ENCODE results near the gene EXT2. TPM values are rescaled to one million over a fixed set of nuclear protein-coding genes. Genes with fewer than 3 reads are reported as not detected.

The EXT2 gene
- total and polyA plus RNA-seq, 2 experiments from 2014 or later, result 71.5 to 107 TPM

DNA sequence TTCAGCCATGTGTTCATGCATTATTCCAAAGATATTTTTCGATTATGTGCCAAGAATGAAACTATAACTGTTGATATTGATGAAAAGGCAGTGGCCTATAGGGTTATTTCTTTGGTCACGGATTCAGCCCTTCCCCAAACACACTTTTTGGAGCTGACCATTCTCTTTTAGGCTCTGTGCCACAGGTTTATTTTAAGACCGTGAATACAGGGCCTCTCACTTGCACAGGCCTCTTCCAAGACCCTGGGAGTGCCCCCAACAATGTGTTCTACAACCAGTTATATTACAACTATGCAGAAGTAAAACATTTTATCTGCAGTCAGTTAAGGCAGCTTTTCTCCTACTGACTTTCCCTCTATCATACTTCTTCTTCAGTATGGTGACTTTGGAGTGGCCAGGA lies 109.9 kb downstream of the EXT2 start:
- H3K4me2 ChIP-seq, result no peak overlapping the region
- H3K9me3 ChIP-seq (ENCODE audit: low read depth), result no peaks in the 10 kb centered on the region
- WGBS (ENCODE audit: low lambda C conversion rate, missing lambda C conversion rate), result 91% methylated on average over 3 of the region's 3 CpGs
- no peaks in the 10 kb centered on the region for H3K9me2 ChIP-seq (replicated peaks; ENCODE audit: insufficient read depth)
- H2AFZ ChIP-seq, result no peak overlapping the region
- H3K27ac ChIP-seq, result no peak overlapping the region
- TF ChIP-seq, protein P1, sequence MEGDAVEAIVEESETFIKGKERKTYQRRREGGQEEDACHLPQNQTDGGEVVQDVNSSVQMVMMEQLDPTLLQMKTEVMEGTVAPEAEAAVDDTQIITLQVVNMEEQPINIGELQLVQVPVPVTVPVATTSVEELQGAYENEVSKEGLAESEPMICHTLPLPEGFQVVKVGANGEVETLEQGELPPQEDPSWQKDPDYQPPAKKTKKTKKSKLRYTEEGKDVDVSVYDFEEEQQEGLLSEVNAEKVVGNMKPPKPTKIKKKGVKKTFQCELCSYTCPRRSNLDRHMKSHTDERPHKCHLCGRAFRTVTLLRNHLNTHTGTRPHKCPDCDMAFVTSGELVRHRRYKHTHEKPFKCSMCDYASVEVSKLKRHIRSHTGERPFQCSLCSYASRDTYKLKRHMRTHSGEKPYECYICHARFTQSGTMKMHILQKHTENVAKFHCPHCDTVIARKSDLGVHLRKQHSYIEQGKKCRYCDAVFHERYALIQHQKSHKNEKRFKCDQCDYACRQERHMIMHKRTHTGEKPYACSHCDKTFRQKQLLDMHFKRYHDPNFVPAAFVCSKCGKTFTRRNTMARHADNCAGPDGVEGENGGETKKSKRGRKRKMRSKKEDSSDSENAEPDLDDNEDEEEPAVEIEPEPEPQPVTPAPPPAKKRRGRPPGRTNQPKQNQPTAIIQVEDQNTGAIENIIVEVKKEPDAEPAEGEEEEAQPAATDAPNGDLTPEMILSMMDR (IDR thresholded peaks at IDR 0.05; ENCODE audit: poor library complexity), result no peak
- no peak for TF ChIP-seq EZH2 (IDR thresholded peaks at IDR 0.05; ENCODE audit: borderline replicate concordance)
- no peak for TF ChIP-seq EZH2phosphoT487 (IDR thresholded peaks at IDR 0.05; ENCODE audit: low read depth, severe bottlenecking, unreplicated experiment)
- H3K27me3 ChIP-seq, result no peaks in the 10 kb centered on the region
- no peaks in the 10 kb centered on the region for H4K20me1 ChIP-seq (ENCODE audit: insufficient read depth, poor library complexity, severe bottlenecking)
- H3K4me1 ChIP-seq (ENCODE audit: insufficient read depth), result no peaks in the 10 kb centered on the region
- no peaks in the 10 kb centered on the region for H3K79me2 ChIP-seq
- H3K4me3 ChIP-seq, result no peak overlapping the region
- DNase-seq (ENCODE audit: low spot score), result no peak
- no peaks in the 10 kb centered on the region for H3K36me3 ChIP-seq (replicated peaks; ENCODE audit: insufficient read depth, low read depth)

DNA sequence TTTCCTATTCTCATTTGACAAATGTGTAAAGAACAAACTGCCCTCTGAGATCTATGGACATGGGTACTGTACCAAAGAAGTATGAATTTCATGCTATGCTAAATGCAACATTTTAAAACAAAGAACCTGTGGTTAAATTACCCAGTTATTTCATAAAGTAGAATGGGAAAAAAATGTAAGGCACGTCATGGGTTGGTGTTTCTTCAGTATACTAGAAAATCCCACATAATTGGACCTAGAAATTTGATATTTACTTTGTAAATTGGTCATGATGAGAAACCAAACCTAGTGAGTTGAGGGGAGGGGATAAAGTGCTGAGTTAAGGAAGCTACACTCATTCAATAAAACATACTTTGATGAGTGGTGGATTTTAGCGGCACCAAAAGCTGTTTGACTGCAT lies 110.4 kb downstream of the EXT2 start:
- no peaks in the 10 kb centered on the region for H3K27me3 ChIP-seq
- no peaks in the 10 kb centered on the region for H3K4me1 ChIP-seq (ENCODE audit: insufficient read depth)
- no peak overlapping the region for H3K27ac ChIP-seq
- H3K79me2 ChIP-seq, result no peaks in the 10 kb centered on the region
- TF ChIP-seq, protein P1 (IDR thresholded peaks at IDR 0.05; ENCODE audit: poor library complexity), result no peak
- TF ChIP-seq EZH2 (IDR thresholded peaks at IDR 0.05; ENCODE audit: borderline replicate concordance), result no peak
- TF ChIP-seq EZH2phosphoT487 (IDR thresholded peaks at IDR 0.05; ENCODE audit: low read depth, severe bottlenecking, unreplicated experiment), result no peak
- H4K20me1 ChIP-seq (ENCODE audit: insufficient read depth, poor library complexity, severe bottlenecking), result no peaks in the 10 kb centered on the region
- no peak overlapping the region for H3K4me2 ChIP-seq
- WGBS (ENCODE audit: low lambda C conversion rate, missing lambda C conversion rate), result 85% methylated on average over 2 of the region's 2 CpGs
- no peaks in the 10 kb centered on the region for H3K9me2 ChIP-seq (replicated peaks; ENCODE audit: insufficient read depth)
- H3K4me3 ChIP-seq, result no peak overlapping the region
- no peaks in the 10 kb centered on the region for H3K9me3 ChIP-seq (ENCODE audit: low read depth)
- no peak overlapping the region for H2AFZ ChIP-seq
- no peak for DNase-seq (ENCODE audit: low spot score)
- no peaks in the 10 kb centered on the region for H3K36me3 ChIP-seq (replicated peaks; ENCODE audit: insufficient read depth, low read depth)

DNA sequence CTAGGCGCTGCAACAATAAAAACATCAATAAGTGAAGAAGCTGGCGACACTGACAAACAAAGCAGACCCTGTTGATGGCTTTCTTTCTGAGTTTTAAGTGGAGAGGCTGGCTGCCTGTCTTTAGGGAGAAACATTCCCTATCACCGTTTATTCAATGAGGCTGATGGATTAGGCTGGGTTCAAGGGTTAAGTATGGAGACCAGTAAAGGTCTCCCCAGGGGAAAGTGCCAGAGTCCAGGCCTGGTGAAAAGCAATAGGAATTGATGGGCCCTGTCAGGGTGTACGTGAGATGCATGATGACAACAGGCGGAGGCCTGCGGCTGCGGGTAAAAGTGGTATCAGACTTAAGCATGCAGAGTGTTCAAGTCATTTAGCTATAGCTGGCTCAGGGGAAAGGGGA lies 111.8 kb downstream of the EXT2 start:
- no peaks in the 10 kb centered on the region for H3K36me3 ChIP-seq (replicated peaks; ENCODE audit: insufficient read depth, low read depth)
- H3K27ac ChIP-seq, result no peak overlapping the region
- TF ChIP-seq, protein P1 (IDR thresholded peaks at IDR 0.05; ENCODE audit: poor library complexity), result no peak
- no peak for TF ChIP-seq EZH2phosphoT487 (IDR thresholded peaks at IDR 0.05; ENCODE audit: low read depth, severe bottlenecking, unreplicated experiment)
- TF ChIP-seq EZH2 (IDR thresholded peaks at IDR 0.05; ENCODE audit: borderline replicate concordance), result no peak
- no peak overlapping the region for H2AFZ ChIP-seq
- no peaks in the 10 kb centered on the region for H3K4me1 ChIP-seq (ENCODE audit: insufficient read depth)
- no peak overlapping the region for H3K4me2 ChIP-seq
- H3K4me3 ChIP-seq, result no peak overlapping the region
- DNase-seq (ENCODE audit: low spot score), result no peak
- no peaks in the 10 kb centered on the region for H3K79me2 ChIP-seq
- no peaks in the 10 kb centered on the region for H3K9me2 ChIP-seq (replicated peaks; ENCODE audit: insufficient read depth)
- H4K20me1 ChIP-seq (ENCODE audit: insufficient read depth, poor library complexity, severe bottlenecking), result no peaks in the 10 kb centered on the region
- 73% methylated on average over 7 of the region's 7 CpGs for WGBS (ENCODE audit: low lambda C conversion rate, missing lambda C conversion rate)
- no peaks in the 10 kb centered on the region for H3K27me3 ChIP-seq
- H3K9me3 ChIP-seq (ENCODE audit: low read depth), result peaks cover under 1% of the 10 kb centered on the region

Data from hepatocyte (in vitro differentiated cells).